H1 (cell line): Measurements from ENCODE around the gene APOL4. TPM values are rescaled to one million over a fixed set of nuclear protein-coding genes. Genes with fewer than 3 reads are reported as not detected.
A peak's percentile ranks its signal among the peaks of the same experiment; 100 is the strongest.

ENCODE experiments used
- CTCF ChIA-PET: fragments of 300-600 bp; sonication (Branson Sonifier 250); formaldehyde crosslinking; loops from one replicate; lab custom pipeline; 2021; ENCODE audit not compliant: partially characterized antibody; lab: Charles Lee
- POLR2A ChIA-PET: fragments of 300-600 bp; sonication (Branson Sonifier 250); formaldehyde crosslinking; loops from one replicate; lab custom pipeline; 2021; ENCODE audit warnings: inconsistent platforms; ENCODE audit not compliant: partially characterized antibody; lab: Charles Lee
- DNase-seq, 2 experiments: peaks; one replicate each; pipeline versions ENCODE4 v3.0.0 to v3.0.0-alpha.2; 2010 to 2022; ENCODE audit warnings: low spot score in 2 of 2, low read depth in 1 of 2, mixed read lengths in 1 of 2
- FAIRE-seq: peaks from 2 replicates; lab custom pipeline; 2011; peaks lifted over from hg19 to GRCh38; lab: Jason Lieb, UNC
- H2AFZ ChIP-seq: 2 replicates; pipeline ENCODE4 v1.8.1; 2012; ENCODE audit warnings: low read length, inconsistent platforms
- H2AK5ac ChIP-seq: 2 replicates; pipeline ENCODE4 v1.6.1; 2013; ENCODE audit warnings: low read depth, low read length
- H2BK120ac ChIP-seq: replicated peaks from 2 replicates; pipeline ENCODE3; 2013; ENCODE audit warnings: low read depth, low read length, inconsistent platforms
- H2BK12ac ChIP-seq: 2 replicates; pipeline ENCODE4 v1.6.1; 2013; ENCODE audit warnings: low read depth, low read length
- H2BK15ac ChIP-seq: 2 replicates; pipeline ENCODE4 v1.6.1; 2013; ENCODE audit warnings: low read length
- H2BK20ac ChIP-seq: 2 replicates; pipeline ENCODE4 v1.6.1; 2013; ENCODE audit warnings: low read length
- H2BK5ac ChIP-seq: 2 replicates; pipeline ENCODE4 v1.6.1; 2013; ENCODE audit warnings: low read depth, low read length
- H3K14ac ChIP-seq: 2 replicates; pipeline ENCODE4 v1.6.1; 2013; ENCODE audit warnings: inconsistent platforms; ENCODE audit not compliant: insufficient read length
- H3K18ac ChIP-seq: 2 replicates; pipeline ENCODE4 v1.6.1; 2013; ENCODE audit warnings: low read length; ENCODE audit errors: extremely low read depth
- H3K23ac ChIP-seq: 2 replicates; pipeline ENCODE4 v1.6.1; 2013; ENCODE audit warnings: inconsistent platforms; ENCODE audit not compliant: insufficient read length
- H3K23me2 ChIP-seq: 2 replicates; pipeline ENCODE4 v1.6.1; 2013; ENCODE audit warnings: low read depth, low read length
- H3K27ac ChIP-seq: 2 replicates; pipeline ENCODE4 v1.6.1; 2011; ENCODE audit warnings: low read depth, low read length, inconsistent platforms
- H3K27me3 ChIP-seq, 4 experiments: replicated peaks in 1 of 4; 1 replicate in 1 of 4; 2 replicates in 3 of 4; pipeline versions ENCODE4 v1.6.1 to v1.8.1; 2011 to 2013; ENCODE audit warnings: low read length in 3 of 4, mild to moderate bottlenecking in 3 of 4, inconsistent platforms in 2 of 4, mixed read lengths in 2 of 4, moderate library complexity in 1 of 4; ENCODE audit not compliant: control insufficient read depth in 3 of 4, insufficient read depth in 3 of 4; ENCODE audit errors: extremely low read depth in 1 of 4
- H3K36me3 ChIP-seq, 4 experiments: 2 replicates each; pipeline versions ENCODE4 v1.6.1 to v1.8.1; 2011 to 2013; ENCODE audit warnings: mild to moderate bottlenecking in 4 of 4, low read length in 3 of 4, moderate library complexity in 2 of 4, control low read depth in 1 of 4, inconsistent platforms in 1 of 4; ENCODE audit not compliant: insufficient read depth in 4 of 4, control insufficient read depth in 2 of 4
- H3K4ac ChIP-seq: replicated peaks from 2 replicates; pipeline ENCODE3; 2013; ENCODE audit warnings: low read length, low read depth, mixed read lengths, inconsistent platforms; ENCODE audit not compliant: insufficient read length
- H3K4me1 ChIP-seq, 4 experiments: replicated peaks in 1 of 4; 1 replicate in 1 of 4; 2 replicates in 3 of 4; pipeline versions ENCODE4 v1.6.1 to v1.8.1; 2011 to 2013; ENCODE audit warnings: low read length in 3 of 4, inconsistent platforms in 2 of 4, mixed read lengths in 1 of 4; ENCODE audit not compliant: insufficient read depth in 4 of 4, control insufficient read depth in 3 of 4
- H3K4me2 ChIP-seq, 2 experiments: 2 replicates each; pipeline versions ENCODE4 v1.6.1 to v1.8.1; 2011 to 2013; ENCODE audit warnings: low read depth in 2 of 2, low read length in 2 of 2, control low read depth in 1 of 2, inconsistent platforms in 1 of 2, mild to moderate bottlenecking in 1 of 2; ENCODE audit not compliant: insufficient read depth in 1 of 2
- H3K4me3 ChIP-seq, 4 experiments: fragments of 200-600, 300-600 bp in 1 of 4; sonication (generic), shearing (Covaris generic), sonication (Bioruptor Twin) in 1 of 4; 2 replicates each; pipeline versions ENCODE4 v1.5.1 to v1.8.1; 2011 to 2016; ENCODE audit warnings: low read length in 4 of 4, low read depth in 3 of 4, control low read depth in 2 of 4, inconsistent platforms in 2 of 4, mild to moderate bottlenecking in 2 of 4, mixed read lengths in 1 of 4, moderate library complexity in 1 of 4; ENCODE audit not compliant: insufficient read depth in 2 of 4; ENCODE audit errors: extremely low read depth in 1 of 4
- H3K56ac ChIP-seq: replicated peaks from 2 replicates; pipeline ENCODE3; 2013; ENCODE audit warnings: low read depth, mild to moderate bottlenecking, mixed read lengths, low read length, inconsistent platforms; ENCODE audit not compliant: insufficient read length
- H3K79me1 ChIP-seq: 2 replicates; pipeline ENCODE4 v1.6.1; 2013; ENCODE audit warnings: low read depth, low read length, control low read depth
- H3K79me2 ChIP-seq, 2 experiments: 2 replicates each; pipeline versions ENCODE4 v1.6.1 to v1.8.1; 2012 to 2013; ENCODE audit warnings: low read length in 2 of 2, mild to moderate bottlenecking in 2 of 2, inconsistent platforms in 1 of 2; ENCODE audit not compliant: insufficient read depth in 2 of 2, control insufficient read depth in 1 of 2
- H3K9ac ChIP-seq, 4 experiments: replicated peaks in 1 of 4; 1 replicate in 1 of 4; 2 replicates in 3 of 4; pipeline versions ENCODE4 v1.6.1 to v1.8.1; 2011 to 2013; ENCODE audit warnings: low read depth in 3 of 4, low read length in 3 of 4, control low read depth in 2 of 4, mild to moderate bottlenecking in 2 of 4, moderate library complexity in 2 of 4, inconsistent platforms in 1 of 4; ENCODE audit errors: extremely low read depth in 1 of 4
- H3K9me3 ChIP-seq, 2 experiments: 2 replicates each; pipeline versions ENCODE4 v1.6.1 to v1.8.1; 2012 to 2013; ENCODE audit warnings: mild to moderate bottlenecking in 2 of 2, moderate library complexity in 2 of 2, control low read depth in 1 of 2, inconsistent platforms in 1 of 2, low read depth in 1 of 2, low read length in 1 of 2, mixed read lengths in 1 of 2; ENCODE audit not compliant: insufficient read depth in 2 of 2
- H4K20me1 ChIP-seq, 2 experiments: replicated peaks in 1 of 2; 2 replicates each; pipeline versions ENCODE3 to v1.8.1; 2011 to 2013; ENCODE audit warnings: inconsistent platforms in 2 of 2, low read length in 2 of 2, mild to moderate bottlenecking in 1 of 2; ENCODE audit not compliant: insufficient read depth in 2 of 2, control insufficient read depth in 1 of 2
- H4K5ac ChIP-seq: 2 replicates; pipeline ENCODE4 v1.6.1; 2013; ENCODE audit warnings: low read length, low read depth, mixed read lengths, inconsistent platforms; ENCODE audit not compliant: insufficient read length
- H4K8ac ChIP-seq: 2 replicates; pipeline ENCODE4 v1.8.0; 2013; ENCODE audit warnings: mild to moderate bottlenecking, moderate library complexity, low read length, inconsistent platforms; ENCODE audit not compliant: insufficient read depth; ENCODE audit errors: extremely low read depth
- H4K91ac ChIP-seq: replicated peaks from 2 replicates; pipeline ENCODE3; 2013; ENCODE audit warnings: low read length, mixed read lengths, inconsistent platforms; ENCODE audit not compliant: insufficient read length
- CREB1 ChIP-seq: IDR thresholded peaks from 2 replicates; pipeline ENCODE4 v1.6.1; 2012; ENCODE audit warnings: inconsistent platforms
- E2F6 ChIP-seq: IDR thresholded peaks from 2 replicates; pipeline ENCODE4 v1.6.1; 2012; ENCODE audit warnings: inconsistent platforms
- NRF1 ChIP-seq: IDR thresholded peaks from 2 replicates; pipeline ENCODE4 v1.6.1; 2011; ENCODE audit warnings: mild to moderate bottlenecking, low read depth, low read length, improper control_type of control experiment
- SUZ12 ChIP-seq: fragments of 200-600 bp; sonication (generic); IDR thresholded peaks from 2 replicates; pipeline ENCODE4 v1.6.1; 2012; ENCODE audit warnings: mild to moderate bottlenecking, inconsistent platforms, low read length, moderate library complexity, mixed read lengths
- TEAD4 ChIP-seq: IDR thresholded peaks from 2 replicates; pipeline ENCODE4 v1.6.1; 2012; ENCODE audit warnings: low read depth, low read length, inconsistent platforms, mixed read lengths
- YY1 ChIP-seq: IDR thresholded peaks from 2 replicates; pipeline ENCODE4 v1.6.1; 2011; ENCODE audit warnings: low read depth, mild to moderate bottlenecking, low read length
- WGBS, 2 experiments: shearing (Covaris generic) in 1 of 2; methylation state at CpG; one replicate each; pipeline versions ENCODE4 v1.1.6 to v1.1.7; 2013 to 2015; ENCODE audit warnings: low lambda C conversion rate in 2 of 2, mixed read lengths in 2 of 2, inconsistent platforms in 1 of 2, low coverage in 1 of 2, missing lambda C conversion rate in 1 of 2; ENCODE audit not compliant: insufficient replicate concordance in 2 of 2, insufficient coverage in 1 of 2, insufficient read length in 1 of 2; ENCODE audit errors: extremely low coverage in 1 of 2, missing lambda C conversion rate in 1 of 2; 5-methylcytosine and 5-hydroxymethylcytosine counted together
- polyA plus RNA-seq, 7 experiments: library from polyadenylated mRNA; depleted of rRNA in 3 of 7; stranded (reverse) in 5 of 7; unstranded in 2 of 7; fragments of >200 nt in 5 of 7; fragments of 200-250 nt in 2 of 7; gene quantifications; 1 replicate in 5 of 7; 2 replicates in 1 of 7; 4 replicates in 1 of 7; pipeline versions ENCODE4 v1.2.1 to v1.2.3, GENCODE V29; 2011 to 2013; ENCODE audit warnings: missing spikeins in 2 of 7, mixed read lengths in 2 of 7
- total RNA-seq: library from RNA; stranded (reverse); fragmentation: NEBNext Ultra II Directional; extraction: Animal tissue kit (Norgen Biotek cat#: 25700); gene quantifications from 2 replicates; pipeline ENCODE4 v1.2.1, GENCODE V29; 2021
- TF ChIP-seq, protein P1 (sequence below): IDR thresholded peaks from 2 replicates; pipeline ENCODE4 v1.6.1; 2011; ENCODE audit warnings: low read depth, mild to moderate bottlenecking, low read length; ENCODE audit not compliant: insufficient read depth

APOL4 gene
- total and polyA plus RNA-seq, 2 of the 8 experiments (the other 6 are each of a cell fraction or from before 2014, with no cell fraction given) = 0.02 TPM; not detected in 1

- Histone ChIP-seq H4K5ac (no peak overlapping the region), H3K18ac (no peak overlapping the region), H3K9me3 (peaks cover 4% of the 10 kb centered on the region in 2 experiments; a peak in 2 of 4 replicates), H2BK5ac (no peak overlapping the region), H4K8ac (no peak overlapping the region), H3K56ac (no peak overlapping the region), H3K79me2 (no peaks in the 10 kb centered on the region), H3K23ac (no peak overlapping the region), H4K91ac (no peak overlapping the region), H3K14ac (no peak overlapping the region), H3K4me1 (peaks cover 0 to 15% (median 10%) of the 10 kb centered on the region in 4 experiments; a peak in 6 of 7 replicates), H3K36me3 (no peaks in the 10 kb centered on the region), H2AK5ac (no peak overlapping the region), H3K4me3 (no peak overlapping the region), H3K79me1 (no peaks in the 10 kb centered on the region), H2BK120ac (no peak overlapping the region), H3K4ac (no peak overlapping the region), H3K27me3 (no peaks in the 10 kb centered on the region), H4K20me1 (no peaks in the 10 kb centered on the region), H2BK12ac (no peak overlapping the region), H3K9ac (no peak overlapping the region), H2AFZ (no peak overlapping the region), H2BK15ac (no peak overlapping the region), H3K4me2 (no peak overlapping the region), H3K23me2 (no peaks in the 10 kb centered on the region), H3K27ac (no peak overlapping the region), H2BK20ac (peak overlapping the region; percentile 48; the same call in 1 of the 2 replicates)
- no peak for FAIRE-seq
- whole genome bisulfite sequencing, 2 experiments = 89% methylated on average over 4 of the region's 4 CpGs; no CpG with 5 or more reads in 1 of the 2 experiments
- ChIA-PET POLR2A (no interaction called here), CTCF (interaction anchor here (0.8 to 4.1 kb wide), 9 partner anchors 10 to 294 kb away, joined by 3 to 14 read pairs (median 3); no protein-coding TSS in a partner anchor)
- DNase-seq = no peak
- TF ChIP-seq YY1 (no peak), SUZ12 (no peak), NRF1 (no peak), TEAD4 (no peak), CREB1 (no peak), E2F6 (no peak)
- TF ChIP-seq, protein P1, sequence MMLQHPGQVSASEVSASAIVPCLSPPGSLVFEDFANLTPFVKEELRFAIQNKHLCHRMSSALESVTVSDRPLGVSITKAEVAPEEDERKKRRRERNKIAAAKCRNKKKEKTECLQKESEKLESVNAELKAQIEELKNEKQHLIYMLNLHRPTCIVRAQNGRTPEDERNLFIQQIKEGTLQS = no peak
These were observed 9.1 kb downstream of the APOL4 start for GRCh38 chr22:36192542-36192941.
